Loucy (cell line): ENCODE data around the gene TIMM44.

ENCODE experiments used
- CTCF ChIP-seq: fragments of 200-600 bp; sonication (generic); conservative IDR thresholded peaks from 2 replicates; pipeline ENCODE4 v1.5.1; 2014; ENCODE audit warnings: mild to moderate bottlenecking, antibody characterized with exemption, low read length
- EZH2phosphoT487 ChIP-seq: fragments of 200-600 bp; IDR thresholded peaks from 2 replicates; pipeline ENCODE4 v1.6.1; 2018; ENCODE audit warnings: antibody characterized with exemption, mild to moderate bottlenecking, moderate library complexity, borderline replicate concordance

GRCh38 chr19:7921967-7922835, 21.3 kb downstream of the TIMM44 start:
- TF ChIP-seq CTCF = no peak
- no peak for TF ChIP-seq EZH2phosphoT487
